Heart left ventricle (tissue), 13 donors: Measurements from ENCODE around the gene CHCHD4.

Experiments used
- POLR2A ChIP-seq, 2 donors: fragments of 450-650 bp; IDR thresholded peaks; one replicate each; pipeline ENCODE4 v1.6.1; 2017; ENCODE audit warnings: antibody characterized with exemption in 2 of 2, mild to moderate bottlenecking in 2 of 2, moderate library complexity in 2 of 2
- TF ChIP-seq, protein P1 (sequence below), 12 donors: fragments of 200-600 bp; sonication (generic) in 4 of 12; IDR thresholded peaks; one replicate each; pipeline versions ENCODE4 v1.5.0 to v1.8.0; 2018 to 2022; ENCODE audit warnings: antibody characterized with exemption in 12 of 12, mild to moderate bottlenecking in 5 of 12
- donor health status: ischemic (EF 13 %, LVEDD 7.1; RV severe dilation, severe dysfunction).
- donor health status: DM: no; HTN: yes; CAD: no.
- donor health status: DM: no; HTN: no; CAD: no.
- donor health status: ischemic (EF 25% LVEDD 6.9; RV normal size, moderate dysfunction).
- donor health status: ischemic (EF 25% LVEDD 5.7; RV mildly dilated, moderate dysfunction).
- donor health status: ischemic (EF 35%, LVEDD 5.7; RV mildly dilated, moderate dysfunction).
- donor health status: nonischemic (EF 11% LVEDD 7.7; RV severe dilation, severe dysfunction).
- donor health status: DM: yes; HTN: yes; CAD: no.
- donor health status: PGD.
- donor health status: ischemic (EF 29% LVEDD 5.4; RV normal size, mild dysfunction).
- donor health status: nonischemic (EF 23%, LVEDD 6.1; RV moderate dilation, normal function).

DNA sequence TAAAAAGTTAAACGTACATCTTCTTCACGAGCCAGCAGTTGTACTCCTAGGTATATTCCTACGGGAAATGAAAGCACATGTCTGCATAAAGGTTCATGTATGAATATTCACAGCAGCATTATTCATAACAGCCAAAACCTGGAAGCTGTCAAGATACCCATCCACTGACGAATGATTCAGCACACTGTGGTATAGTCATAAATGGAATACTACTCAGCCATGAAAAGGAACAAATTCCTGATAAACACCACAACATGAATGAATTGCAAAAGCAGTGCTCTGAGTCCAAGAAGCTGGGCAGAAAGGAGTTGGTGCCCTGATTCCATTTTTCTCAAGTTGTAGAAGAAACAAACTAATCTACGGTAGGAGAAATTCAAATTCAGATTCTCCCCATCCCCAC is 4.1 kb upstream of the CHCHD4 start:
- TF ChIP-seq, protein P1, sequence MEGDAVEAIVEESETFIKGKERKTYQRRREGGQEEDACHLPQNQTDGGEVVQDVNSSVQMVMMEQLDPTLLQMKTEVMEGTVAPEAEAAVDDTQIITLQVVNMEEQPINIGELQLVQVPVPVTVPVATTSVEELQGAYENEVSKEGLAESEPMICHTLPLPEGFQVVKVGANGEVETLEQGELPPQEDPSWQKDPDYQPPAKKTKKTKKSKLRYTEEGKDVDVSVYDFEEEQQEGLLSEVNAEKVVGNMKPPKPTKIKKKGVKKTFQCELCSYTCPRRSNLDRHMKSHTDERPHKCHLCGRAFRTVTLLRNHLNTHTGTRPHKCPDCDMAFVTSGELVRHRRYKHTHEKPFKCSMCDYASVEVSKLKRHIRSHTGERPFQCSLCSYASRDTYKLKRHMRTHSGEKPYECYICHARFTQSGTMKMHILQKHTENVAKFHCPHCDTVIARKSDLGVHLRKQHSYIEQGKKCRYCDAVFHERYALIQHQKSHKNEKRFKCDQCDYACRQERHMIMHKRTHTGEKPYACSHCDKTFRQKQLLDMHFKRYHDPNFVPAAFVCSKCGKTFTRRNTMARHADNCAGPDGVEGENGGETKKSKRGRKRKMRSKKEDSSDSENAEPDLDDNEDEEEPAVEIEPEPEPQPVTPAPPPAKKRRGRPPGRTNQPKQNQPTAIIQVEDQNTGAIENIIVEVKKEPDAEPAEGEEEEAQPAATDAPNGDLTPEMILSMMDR (IDR thresholded peaks at IDR 0.05): no peak
- TF ChIP-seq POLR2A (IDR thresholded peaks at IDR 0.05): no peak
